HL-60/S4 (cell line): Measurements from ENCODE around the gene NEXN.
"Not testable (repeated sequence)": the region's sequence is repeated elsewhere in the genome, so short reads cannot be mapped to it uniquely, and the experiment has no call there.

Experiments used
- in situ Hi-C: fragments of 300-500 bp; cut with MboI; formaldehyde crosslinking; loops from 2 replicates; pipeline ENCODE4 v1.14.3; 2022; ENCODE audit warnings: low sequenced_read_pairs

NEXN gene

GRCh38 chr1:77958391-77958790 lies 70.0 kb downstream of the NEXN start:
- in situ Hi-C loops: no loop called here

- in situ Hi-C loops: no loop called here
These were observed 70.4 kb downstream of the NEXN start for GRCh38 chr1:77958850-77959249.

GRCh38 chr1:77961392-77961791 lies 73.0 kb downstream of the NEXN start:
- in situ Hi-C loops: no loop called here

- in situ Hi-C loops: no loop called here
These were observed 77.9 kb downstream of the NEXN start for GRCh38 chr1:77966291-77966690.

GRCh38 chr1:77970192-77970591 lies 81.8 kb downstream of the NEXN start:
- in situ Hi-C loops: no loop called here

- in situ Hi-C loops: no loop called here
These were observed 83.7 kb downstream of the NEXN start for GRCh38 chr1:77972080-77972479.

- in situ Hi-C loops: no loop called here
These were observed 87.0 kb downstream of the NEXN start for GRCh38 chr1:77975386-77975785.

GRCh38 chr1:77975907-77976306 lies 87.5 kb downstream of the NEXN start:
- in situ Hi-C loops: no loop called here

GRCh38 chr1:77976433-77977076 lies 88.1 kb downstream of the NEXN start:
- in situ Hi-C loops: no loop called here

GRCh38 chr1:77977989-77978292 lies 89.5 kb downstream of the NEXN start:
- in situ Hi-C loops: no loop called here

- in situ Hi-C loops: no loop called here
These were observed 90.0 kb downstream of the NEXN start for GRCh38 chr1:77978293-77978968.

GRCh38 chr1:77978969-77979876 lies 90.8 kb downstream of the NEXN start, which contains the start of gene FUBP1:
Gene FUBP1, minus strand, starts transcription at chr1:77979072. Its CDS starts 68 bp downstream, at chr1:77979004.
- in situ Hi-C loops: no loop called here

- in situ Hi-C loops: not testable (repeated sequence)
These were observed 95.0 kb downstream of the NEXN start for GRCh38 chr1:77983352-77983996.

GRCh38 chr1:77983997-77984355 lies 95.6 kb downstream of the NEXN start:
- in situ Hi-C loops: no loop called here

GRCh38 chr1:77984629-77985028 lies 96.2 kb downstream of the NEXN start:
- in situ Hi-C loops: no loop called here

- in situ Hi-C loops: no loop called here
These were observed 98.4 kb downstream of the NEXN start for GRCh38 chr1:77986810-77987209.

GRCh38 chr1:77987919-77988318 lies 99.5 kb downstream of the NEXN start:
- in situ Hi-C loops: no loop called here

- in situ Hi-C loops: no loop called here
These were observed 101.3 kb downstream of the NEXN start for GRCh38 chr1:77989744-77990143.

GRCh38 chr1:77990629-77991204 lies 102.3 kb downstream of the NEXN start:
- in situ Hi-C loops: no loop called here

- in situ Hi-C loops: no loop called here
These were observed 103.2 kb downstream of the NEXN start for GRCh38 chr1:77991638-77992037.
